ENCODE measurements around the gene MAP3K14.
"Not testable (repeated sequence)": the region's sequence is repeated elsewhere in the genome, so short reads cannot be mapped to it uniquely, and the experiment has no call there.

MAP3K14 gene

GRCh38 chr17:45346216-45347015 is 29.6 kb upstream of the MAP3K14 start:
- H3K36me3 Mint-ChIP-seq (ENCODE audit: low read depth), result no peaks in the 10 kb centered on the region
- H3K27me3 Mint-ChIP-seq (ENCODE audit: low read depth), result peaks cover 32% of the 10 kb centered on the region
- peaks cover 36% of the 10 kb centered on the region for H3K4me1 Mint-ChIP-seq
- H3K4me3 Mint-ChIP-seq, result no peak overlapping the region
- H3K9me3 Mint-ChIP-seq, result peaks cover 11% of the 10 kb centered on the region
- H3K27ac Mint-ChIP-seq, result peak overlapping the region in 2 of 3 experiments; percentile 47 to 85
- no peak for TF ChIP-seq CTCF (IDR thresholded peaks at IDR 0.05; ENCODE audit: unreplicated experiment in 3 of 3)

GRCh38 chr17:45345554-45346215 is 28.9 kb upstream of the MAP3K14 start:
- peak overlapping the region in 1 of 3 experiments; percentile 47 for H3K4me3 Mint-ChIP-seq
- H3K27me3 Mint-ChIP-seq (ENCODE audit: low read depth), result peaks cover 26% of the 10 kb centered on the region
- H3K36me3 Mint-ChIP-seq (ENCODE audit: low read depth), result no peaks in the 10 kb centered on the region
- peaks cover 39% of the 10 kb centered on the region for H3K4me1 Mint-ChIP-seq
- peak overlapping the region; percentile 47 to 85 (median 77) for H3K27ac Mint-ChIP-seq
- peaks cover 5% of the 10 kb centered on the region for H3K9me3 Mint-ChIP-seq
- TF ChIP-seq CTCF (IDR thresholded peaks at IDR 0.05; ENCODE audit: unreplicated experiment in 3 of 3), result no peak

- Mint-ChIP-seq H3K27ac (peak overlapping the region in 2 of 3 experiments; percentile 77 to 85), H3K36me3 (ENCODE audit: low read depth) (no peaks in the 10 kb centered on the region), H3K27me3 (ENCODE audit: low read depth) (peaks cover 26% of the 10 kb centered on the region), H3K9me3 (peaks cover 5% of the 10 kb centered on the region), H3K4me1 (peaks cover 39% of the 10 kb centered on the region), H3K4me3 (peak overlapping the region in 1 of 3 experiments; percentile 47)
- no peak for TF ChIP-seq CTCF (IDR thresholded peaks at IDR 0.05; ENCODE audit: unreplicated experiment in 3 of 3)
Observed at GRCh38 chr17:45345246-45345553, 28.4 kb upstream of the MAP3K14 start.

GRCh38 chr17:45343967-45344664 is 27.3 kb upstream of the MAP3K14 start:
- not testable (repeated sequence) for H3K9me3 Mint-ChIP-seq; H3K4me3 Mint-ChIP-seq; H3K36me3 Mint-ChIP-seq (ENCODE audit: low read depth); H3K27ac Mint-ChIP-seq
- peaks cover 28% of the 10 kb centered on the region for H3K27me3 Mint-ChIP-seq (ENCODE audit: low read depth)
- H3K4me1 Mint-ChIP-seq, result peaks cover 39% of the 10 kb centered on the region

- no peak for TF ChIP-seq CTCF (IDR thresholded peaks at IDR 0.05; ENCODE audit: unreplicated experiment in 3 of 3)
- Mint-ChIP-seq H3K27ac (no peak overlapping the region), H3K4me1 (peaks cover 39% of the 10 kb centered on the region), H3K4me3 (no peak overlapping the region), H3K36me3 (ENCODE audit: low read depth) (no peaks in the 10 kb centered on the region), H3K27me3 (ENCODE audit: low read depth) (peaks cover 25% of the 10 kb centered on the region), H3K9me3 (no peaks in the 10 kb centered on the region)
Observed at GRCh38 chr17:45342871-45343526, 26.2 kb upstream of the MAP3K14 start.

GRCh38 chr17:45342306-45342705 is 25.5 kb upstream of the MAP3K14 start:
- Mint-ChIP-seq H3K36me3 (ENCODE audit: low read depth) (no peaks in the 10 kb centered on the region), H3K4me1 (peaks cover 39% of the 10 kb centered on the region), H3K4me3 (no peak overlapping the region), H3K9me3 (no peaks in the 10 kb centered on the region), H3K27me3 (ENCODE audit: low read depth) (peaks cover 29% of the 10 kb centered on the region), H3K27ac (peak overlapping the region in 1 of 3 experiments; percentile 59)
- TF ChIP-seq CTCF (IDR thresholded peaks at IDR 0.05; ENCODE audit: unreplicated experiment in 3 of 3), result no peak

All from nephron (organoid).